H9 (cell line): ENCODE data around the gene CCM2. TPM values are rescaled to one million over a fixed set of nuclear protein-coding genes. Genes with fewer than 3 reads are reported as not detected.

Source experiments
- DNase-seq: peaks from one replicate; pipeline ENCODE4 v3.0.0-alpha.2; 2017
- H2AFZ ChIP-seq: one replicate; pipeline ENCODE4 v1.6.1; 2013; ENCODE audit warnings: mild to moderate bottlenecking, low read length, control low read depth, moderate library complexity
- H2AK5ac ChIP-seq: 2 replicates; pipeline ENCODE4 v1.6.1; 2013; ENCODE audit warnings: low read length, control low read depth, mixed read lengths; ENCODE audit not compliant: insufficient read length
- H2BK120ac ChIP-seq: one replicate; pipeline ENCODE4 v1.6.1; 2013; ENCODE audit warnings: low read depth, mild to moderate bottlenecking, low read length, control low read depth, inconsistent platforms; ENCODE audit not compliant: poor library complexity, severe bottlenecking
- H2BK12ac ChIP-seq: 2 replicates; pipeline ENCODE4 v1.6.1; 2013; ENCODE audit warnings: low read length, control low read depth, mixed read lengths, low read depth; ENCODE audit not compliant: insufficient read length
- H2BK15ac ChIP-seq: 2 replicates; pipeline ENCODE4 v1.6.1; 2013; ENCODE audit warnings: low read depth, low read length, control low read depth
- H2BK20ac ChIP-seq: one replicate; pipeline ENCODE4 v1.6.1; 2013; ENCODE audit warnings: low read depth, mild to moderate bottlenecking, low read length, control low read depth, inconsistent platforms; ENCODE audit not compliant: poor library complexity, severe bottlenecking
- H2BK5ac ChIP-seq: 2 replicates; pipeline ENCODE4 v1.6.1; 2013; ENCODE audit warnings: low read length, control low read depth, mixed read lengths; ENCODE audit not compliant: insufficient read length
- H3K14ac ChIP-seq: 2 replicates; pipeline ENCODE4 v1.6.1; 2013; ENCODE audit warnings: low read length, control low read depth; ENCODE audit not compliant: insufficient read depth
- H3K18ac ChIP-seq: 2 replicates; pipeline ENCODE4 v1.6.1; 2013; ENCODE audit warnings: low read depth, mild to moderate bottlenecking, mixed read lengths, low read length, control low read depth; ENCODE audit not compliant: insufficient read length
- H3K23ac ChIP-seq: 2 replicates; pipeline ENCODE4 v1.6.1; 2013; ENCODE audit warnings: low read length, control low read depth, mixed read lengths, low read depth; ENCODE audit not compliant: insufficient read length
- H3K23me2 ChIP-seq: 2 replicates; pipeline ENCODE4 v1.6.1; 2013; ENCODE audit warnings: low read depth, mild to moderate bottlenecking, mixed read lengths, low read length, control low read depth; ENCODE audit not compliant: insufficient read length, poor library complexity, severe bottlenecking
- H3K27ac ChIP-seq: 2 replicates; pipeline ENCODE4 v1.5.1; 2013; ENCODE audit warnings: low read length, control low read depth, mixed read lengths, low read depth; ENCODE audit not compliant: insufficient read length
- H3K27me3 ChIP-seq: 2 replicates; pipeline ENCODE4 v1.6.1; 2013; ENCODE audit warnings: low read length, control low read depth, inconsistent platforms; ENCODE audit not compliant: insufficient read depth
- H3K4ac ChIP-seq: 2 replicates; pipeline ENCODE4 v1.6.1; 2013; ENCODE audit warnings: low read depth, mild to moderate bottlenecking, control low read depth, inconsistent platforms, low read length, moderate library complexity
- H3K4me1 ChIP-seq: 2 replicates; pipeline ENCODE4 v1.6.1; 2013; ENCODE audit warnings: low read length, control low read depth, inconsistent platforms; ENCODE audit not compliant: insufficient read depth
- H3K4me2 ChIP-seq: 2 replicates; pipeline ENCODE4 v1.6.1; 2013; ENCODE audit warnings: low read length, control low read depth, mixed read lengths; ENCODE audit not compliant: insufficient read length, insufficient read depth
- H3K56ac ChIP-seq: 2 replicates; pipeline ENCODE4 v1.6.1; 2013; ENCODE audit warnings: low read depth, mild to moderate bottlenecking, mixed read lengths, low read length, control low read depth; ENCODE audit not compliant: insufficient read length
- H3K79me1 ChIP-seq: 2 replicates; pipeline ENCODE4 v1.6.1; 2013; ENCODE audit warnings: low read depth, mild to moderate bottlenecking, moderate library complexity, low read length, control low read depth, inconsistent platforms; ENCODE audit not compliant: insufficient read depth, poor library complexity, severe bottlenecking
- H3K79me2 ChIP-seq: 2 replicates; pipeline ENCODE4 v1.6.1; 2013; ENCODE audit warnings: low read length, control low read depth, inconsistent platforms; ENCODE audit not compliant: insufficient read depth
- H3K9ac ChIP-seq: 2 replicates; pipeline ENCODE4 v1.6.1; 2013; ENCODE audit warnings: low read length, control low read depth, mixed read lengths; ENCODE audit not compliant: insufficient read length; ENCODE audit errors: extremely low read depth
- H3K9me3 ChIP-seq: one replicate; pipeline ENCODE4 v1.6.1; 2013; ENCODE audit warnings: low read depth, low read length, inconsistent platforms; ENCODE audit not compliant: control insufficient read depth
- H3T11ph ChIP-seq: one replicate; pipeline ENCODE4 v1.6.1; 2013; ENCODE audit warnings: mild to moderate bottlenecking, low read length, control low read depth, inconsistent platforms
- H4K20me1 ChIP-seq: one replicate; pipeline ENCODE4 v1.6.1; 2013; ENCODE audit not compliant: control insufficient read depth, insufficient read length, insufficient read depth
- H4K5ac ChIP-seq: 2 replicates; pipeline ENCODE4 v1.6.1; 2013; ENCODE audit warnings: low read depth, mild to moderate bottlenecking, mixed read lengths, low read length, control low read depth; ENCODE audit not compliant: insufficient read length
- H4K8ac ChIP-seq: replicated peaks from 2 replicates; pipeline ENCODE4 v1.6.1; 2013; ENCODE audit warnings: low read length, control low read depth, mixed read lengths, low read depth; ENCODE audit not compliant: insufficient read length
- H4K91ac ChIP-seq: 2 replicates; pipeline ENCODE4 v1.6.1; 2013; ENCODE audit warnings: low read depth, mild to moderate bottlenecking, moderate library complexity, mixed read lengths, low read length, control low read depth; ENCODE audit not compliant: insufficient read length
- H3K27ac Mint-ChIP-seq, 3 experiments: 2 replicates in 2 of 3; 3 replicates in 1 of 3; pipeline ENCODE4 v1.8.0; 2020 to 2021; ENCODE audit warnings: mixed read lengths in 3 of 3, mild to moderate bottlenecking in 1 of 3, moderate library complexity in 1 of 3
- H3K27me3 Mint-ChIP-seq: 2 replicates; pipeline ENCODE4 v1.8.0; 2021; ENCODE audit warnings: low read depth, mild to moderate bottlenecking, moderate library complexity, mixed read lengths
- H3K36me3 Mint-ChIP-seq, 3 experiments: 2 replicates in 2 of 3; 3 replicates in 1 of 3; pipeline ENCODE4 v1.8.0; 2020 to 2021; ENCODE audit warnings: low read depth in 3 of 3, mixed read lengths in 3 of 3; ENCODE audit not compliant: insufficient read depth in 1 of 3
- H3K4me1 Mint-ChIP-seq, 2 experiments: 2 replicates each; pipeline ENCODE4 v1.8.0; 2020; ENCODE audit warnings: mixed read lengths in 2 of 2
- H3K4me3 Mint-ChIP-seq, 2 experiments: 2 replicates in 1 of 2; 3 replicates in 1 of 2; pipeline ENCODE4 v1.8.0; 2020 to 2021; ENCODE audit warnings: mild to moderate bottlenecking in 2 of 2, mixed read lengths in 2 of 2, moderate library complexity in 1 of 2
- H3K9me3 Mint-ChIP-seq, 2 experiments: 2 replicates in 1 of 2; 3 replicates in 1 of 2; pipeline ENCODE4 v1.8.0; 2020; ENCODE audit warnings: mild to moderate bottlenecking in 2 of 2, mixed read lengths in 2 of 2, moderate library complexity in 1 of 2
- whole genome bisulfite sequencing: extraction: QIAGEN DNeasy Blood & Tissue Kit; methylation state at CpG from one replicate; pipeline ENCODE4 v1.1.7; 2013; ENCODE audit warnings: missing lambda C conversion rate, low lambda C conversion rate, mixed read lengths; ENCODE audit not compliant: insufficient read length; ENCODE audit errors: extremely low coverage; 5-methylcytosine and 5-hydroxymethylcytosine counted together
- total RNA-seq: library from RNA; stranded (reverse); gene quantifications from 2 replicates; pipeline ENCODE4 v1.2.1, GENCODE V29; 2021
- TF ChIP-seq, protein P1 (sequence below): fragments of 200-600 bp; sonication (generic); conservative IDR thresholded peaks from 3 replicates; pipeline ENCODE4 v1.8.0; 2021; ENCODE audit warnings: antibody characterized with exemption, mild to moderate bottlenecking

The CCM2 gene
- total RNA-seq, 1 experiment from 2014 or later, result 30.4 TPM

DNA sequence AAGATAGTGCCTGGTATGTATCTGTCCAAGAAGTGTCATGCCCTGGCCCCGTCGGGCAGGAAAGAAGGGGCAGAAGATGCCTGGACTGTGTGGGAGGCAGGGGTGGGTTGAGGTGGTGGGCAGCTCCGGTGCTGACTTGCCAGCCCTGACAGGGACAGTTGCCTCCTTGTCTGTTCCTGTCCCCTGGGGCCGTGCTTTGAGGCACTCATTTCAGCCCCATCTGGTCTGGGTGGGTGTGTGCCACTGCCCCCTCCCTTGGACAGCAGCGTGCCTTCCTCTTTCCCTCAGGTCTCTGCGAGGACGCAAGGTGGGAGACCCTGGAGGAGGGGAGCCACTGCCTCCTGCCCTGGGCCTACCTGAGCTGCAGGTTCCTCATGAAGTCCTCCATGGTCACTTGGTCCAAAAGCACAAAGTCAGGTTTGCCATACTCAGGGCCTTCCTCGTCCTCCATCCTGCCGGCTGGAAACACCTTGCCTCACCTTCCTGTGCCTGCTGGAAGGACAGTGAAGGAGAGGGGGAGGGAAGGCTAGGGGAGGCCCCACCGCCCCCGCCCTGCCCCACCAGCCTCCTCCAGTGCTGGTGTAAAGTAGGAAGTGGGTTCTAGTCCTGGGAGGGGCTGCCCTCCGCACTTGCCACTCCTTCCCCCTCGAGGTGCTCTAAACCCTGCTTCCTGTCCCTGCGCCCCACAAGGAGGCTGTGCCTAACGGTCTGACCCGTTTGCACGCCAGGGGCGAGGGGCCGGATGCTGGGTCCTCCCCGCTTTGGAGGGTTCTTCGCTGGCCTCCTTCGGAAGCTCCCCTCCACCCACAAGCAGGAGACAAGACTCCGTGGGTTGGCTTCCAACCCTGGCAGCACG, 21.3 kb upstream of the CCM2 start, which contains the start of gene MYO1G:
MYO1G (minus strand) TSS at position 505 of the 856 bp plus-strand sequence; CDS start at position 451, 54 bp downstream.
- no peak within 1 kb of the TSS for H4K5ac ChIP-seq
- H3T11ph ChIP-seq, result no peak within 1 kb of the TSS
- Mint-ChIP-seq H3K9me3 (no peaks in the 10 kb centered on the region; a peak in 1 of 5 replicates), H3K4me1 (no peaks in the 10 kb centered on the region), H3K36me3 (peaks cover 14 to 52% (median 14%) of the 10 kb centered on the region in 3 experiments), H3K27ac (peak within 1 kb of the TSS in 2 of 3 experiments; percentile 65 to 66; a peak in 1 of 7 replicates), H3K4me3 (no peak within 1 kb of the TSS), H3K27me3 (no peaks in the 10 kb centered on the region; the same call in 1 of the 2 replicates)
- no peak within 1 kb of the TSS for H4K91ac ChIP-seq
- no peak within 1 kb of the TSS for H2BK120ac ChIP-seq
- no peak within 1 kb of the TSS for H2AFZ ChIP-seq
- no peaks in the 10 kb centered on the region for H4K20me1 ChIP-seq
- no peak within 1 kb of the TSS for H3K23ac ChIP-seq
- no peak within 1 kb of the TSS for H2AK5ac ChIP-seq
- no CpG with 5 or more reads among the region's 24 CpGs for WGBS
- no peaks in the 10 kb centered on the region for H3K4me1 ChIP-seq
- no peaks in the 10 kb centered on the region for H3K9me3 ChIP-seq
- H2BK12ac ChIP-seq, result no peak within 1 kb of the TSS
- no peak within 1 kb of the TSS for H3K4ac ChIP-seq
- H3K9ac ChIP-seq, result no peak within 1 kb of the TSS
- H3K27me3 ChIP-seq, result no peaks in the 10 kb centered on the region
- no peaks in the 10 kb centered on the region for H3K79me1 ChIP-seq
- H4K8ac ChIP-seq, result no peak within 1 kb of the TSS
- no peak within 1 kb of the TSS for H2BK5ac ChIP-seq
- H3K79me2 ChIP-seq, result no peaks in the 10 kb centered on the region
- no peak within 1 kb of the TSS for H2BK15ac ChIP-seq
- no peak within 1 kb of the TSS for H2BK20ac ChIP-seq
- DNase-seq, result no peak
- no peak within 1 kb of the TSS for H3K56ac ChIP-seq
- no peak within 1 kb of the TSS for H3K4me2 ChIP-seq
- H3K14ac ChIP-seq, result no peak within 1 kb of the TSS
- H3K23me2 ChIP-seq, result no peaks in the 10 kb centered on the region
- TF ChIP-seq, protein P1, sequence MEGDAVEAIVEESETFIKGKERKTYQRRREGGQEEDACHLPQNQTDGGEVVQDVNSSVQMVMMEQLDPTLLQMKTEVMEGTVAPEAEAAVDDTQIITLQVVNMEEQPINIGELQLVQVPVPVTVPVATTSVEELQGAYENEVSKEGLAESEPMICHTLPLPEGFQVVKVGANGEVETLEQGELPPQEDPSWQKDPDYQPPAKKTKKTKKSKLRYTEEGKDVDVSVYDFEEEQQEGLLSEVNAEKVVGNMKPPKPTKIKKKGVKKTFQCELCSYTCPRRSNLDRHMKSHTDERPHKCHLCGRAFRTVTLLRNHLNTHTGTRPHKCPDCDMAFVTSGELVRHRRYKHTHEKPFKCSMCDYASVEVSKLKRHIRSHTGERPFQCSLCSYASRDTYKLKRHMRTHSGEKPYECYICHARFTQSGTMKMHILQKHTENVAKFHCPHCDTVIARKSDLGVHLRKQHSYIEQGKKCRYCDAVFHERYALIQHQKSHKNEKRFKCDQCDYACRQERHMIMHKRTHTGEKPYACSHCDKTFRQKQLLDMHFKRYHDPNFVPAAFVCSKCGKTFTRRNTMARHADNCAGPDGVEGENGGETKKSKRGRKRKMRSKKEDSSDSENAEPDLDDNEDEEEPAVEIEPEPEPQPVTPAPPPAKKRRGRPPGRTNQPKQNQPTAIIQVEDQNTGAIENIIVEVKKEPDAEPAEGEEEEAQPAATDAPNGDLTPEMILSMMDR, result no peak
- no peak within 1 kb of the TSS for H3K27ac ChIP-seq
- no peak within 1 kb of the TSS for H3K18ac ChIP-seq
